AG04449 (cell line): ENCODE results near the gene SHB.

ENCODE experiments used
- CTCF ChIA-PET: fragments of 350-600 bp; formaldehyde crosslinking; extraction: SDS; loops from one replicate; lab custom pipeline; 2021; ENCODE audit warnings: antibody characterized with exemption; lab: Yijun Ruan, JAX
- POLR2A ChIA-PET: fragments of 400-600, 350-600 bp; formaldehyde crosslinking; extraction: SDS; loops from one replicate; lab custom pipeline; 2020; ENCODE audit warnings: antibody characterized with exemption, inconsistent platforms; lab: Yijun Ruan, JAX
- DNase-seq: peaks from one replicate; pipeline ENCODE4 v3.0.0-alpha.2; 2010; ENCODE audit warnings: low read depth, low spot score
- H3K4me3 ChIP-seq: 2 replicates; pipeline ENCODE4 v1.5.1; 2011; ENCODE audit warnings: low read depth, mild to moderate bottlenecking, control low read depth, low read length
- CTCF ChIP-seq: IDR thresholded peaks from one replicate; pipeline ENCODE4 v1.5.1; 2011; ENCODE audit warnings: mild to moderate bottlenecking, moderate library complexity, low read length, control low read depth, inconsistent platforms; ENCODE audit not compliant: insufficient read depth; ENCODE audit errors: missing control alignments

SHB gene

GRCh38 chr9:37951671-37952449, 117.2 kb downstream of the SHB start:
- H3K4me3 ChIP-seq, result no peak overlapping the region
- TF ChIP-seq CTCF, result no peak
- DNase-seq, result no peak
- ChIA-PET POLR2A (interaction anchor here (1.0 kb wide), 1 partner anchor 8 kb away, joined by 3 read pairs; no protein-coding TSS in a partner anchor), CTCF (interaction anchor here (0.9 to 1.5 kb wide), 4 partner anchors 13 to 64 kb away, joined by 3 to 6 read pairs (median 4); no protein-coding TSS in a partner anchor)

GRCh38 chr9:37950561-37950960, 118.5 kb downstream of the SHB start:
- no peak for DNase-seq
- no peak overlapping the region for H3K4me3 ChIP-seq
- ChIA-PET POLR2A (no interaction called here), CTCF (interaction anchor here (0.6 to 1.5 kb wide), 3 partner anchors 10 to 13 kb away, joined by 3 to 6 read pairs (median 3); no protein-coding TSS in a partner anchor)
- TF ChIP-seq CTCF, result no peak

- POLR2A ChIA-PET, result no interaction called here
- TF ChIP-seq CTCF, result no peak
- H3K4me3 ChIP-seq, result no peak overlapping the region
- DNase-seq, result no peak
- CTCF ChIA-PET, result interaction anchor here (1.0 to 2.0 kb wide), 5 partner anchors 12 to 126 kb away, joined by 3 to 5 read pairs (median 3); partner anchors contain the start of gene SHB
Observed at GRCh38 chr9:37949576-37949975, 119.5 kb downstream of the SHB start.

- DNase-seq, result no peak
- no peak for TF ChIP-seq CTCF
- ChIA-PET CTCF (interaction anchor here (0.7 to 2.0 kb wide), 4 partner anchors 13 to 78 kb away, joined by 3 to 5 read pairs (median 3); no protein-coding TSS in a partner anchor), POLR2A (no interaction called here)
- no peak overlapping the region for H3K4me3 ChIP-seq
Observed at GRCh38 chr9:37948417-37948980, 120.5 kb downstream of the SHB start.

- TF ChIP-seq CTCF, result no peak
- ChIA-PET POLR2A (no interaction called here), CTCF (interaction anchor here (0.7 to 1.6 kb wide), 5 partner anchors 14 to 34 kb away, joined by 3 to 4 read pairs (median 3); no protein-coding TSS in a partner anchor)
- no peak for DNase-seq
- H3K4me3 ChIP-seq, result no peak overlapping the region
Observed at GRCh38 chr9:37947977-37948376, 121.0 kb downstream of the SHB start.

GRCh38 chr9:37947471-37947870, 121.6 kb downstream of the SHB start:
- ChIA-PET CTCF (interaction anchor here (1.2 to 1.6 kb wide), 3 partner anchors 15 to 34 kb away, joined by 3 to 4 read pairs (median 3); no protein-coding TSS in a partner anchor), POLR2A (no interaction called here)
- H3K4me3 ChIP-seq, result no peak overlapping the region
- no peak for DNase-seq
- no peak for TF ChIP-seq CTCF
